Brain microvascular endothelial cell (primary cell): ENCODE measurements around the gene FGGY.

Experiments used
- DNase-seq: peaks from one replicate; pipeline ENCODE4 v3.0.0-alpha.2; 2020
- H3K27ac ChIP-seq: fragments of 250-450 bp; sonication (Bioruptor Pico); 2 replicates; pipeline ENCODE4 v1.5.1; 2020; ENCODE audit warnings: mild to moderate bottlenecking, moderate library complexity
- H3K27me3 ChIP-seq: fragments of 250-450 bp; sonication (Bioruptor Pico); replicated peaks from 2 replicates; pipeline ENCODE4 v1.5.1; 2020; ENCODE audit warnings: mild to moderate bottlenecking
- H3K36me3 ChIP-seq: fragments of 250-450 bp; sonication (Bioruptor Pico); replicated peaks from 2 replicates; pipeline ENCODE4 v1.5.1; 2020; ENCODE audit warnings: mild to moderate bottlenecking
- H3K4me3 ChIP-seq: 2 replicates; pipeline ENCODE4 v1.5.1; 2011; ENCODE audit warnings: low read depth, mild to moderate bottlenecking, control low read depth, low read length, moderate library complexity
- CTCF ChIP-seq: IDR thresholded peaks from 2 replicates; pipeline ENCODE4 v1.5.1; 2011; ENCODE audit warnings: low read depth, mild to moderate bottlenecking, moderate library complexity, low read length, control low read depth, inconsistent platforms; ENCODE audit errors: missing control alignments
- in situ Hi-C: cut with HindIII; loops from 2 replicates; pipeline ENCODE4 v1.10.0; 2017; ENCODE audit warnings: low sequenced_read_pairs, low pct_ligation_motif_present

Gene FGGY

GRCh38 chr1:59343576-59343840 is 46.6 kb downstream of the FGGY start:
- in situ Hi-C loops, result no loop called here
- no peak overlapping the region for H3K27ac ChIP-seq
- TF ChIP-seq CTCF, result no peak

GRCh38 chr1:59345221-59345620 is 48.3 kb downstream of the FGGY start:
- in situ Hi-C loops, result no loop called here
- Histone ChIP-seq H3K27me3 (no peaks in the 10 kb centered on the region), H3K4me3 (no peak overlapping the region), H3K36me3 (no peaks in the 10 kb centered on the region), H3K27ac (no peak overlapping the region)
- TF ChIP-seq CTCF, result no peak
- no peak for DNase-seq

More at GRCh38 chr1:59343576-59343840, 46.6 kb downstream of the FGGY start:
- Histone ChIP-seq H3K4me3 (no peak overlapping the region), H3K36me3 (no peaks in the 10 kb centered on the region), H3K27me3 (no peaks in the 10 kb centered on the region)
- DNase-seq, result no peak

GRCh38 chr1:59346429-59346828 is 49.5 kb downstream of the FGGY start:
- no peak for TF ChIP-seq CTCF
- in situ Hi-C loops, result no loop called here
- no peaks in the 10 kb centered on the region for H3K27me3 ChIP-seq

GRCh38 chr1:59349101-59349500 is 52.2 kb downstream of the FGGY start:
- no peak overlapping the region for H3K27ac ChIP-seq
- H3K36me3 ChIP-seq, result no peaks in the 10 kb centered on the region
- H3K4me3 ChIP-seq, result no peak overlapping the region
- DNase-seq, result no peak
- in situ Hi-C loops, result no loop called here
- H3K27me3 ChIP-seq, result no peaks in the 10 kb centered on the region
- no peak for TF ChIP-seq CTCF

More at GRCh38 chr1:59346429-59346828, 49.5 kb downstream of the FGGY start:
- no peaks in the 10 kb centered on the region for H3K36me3 ChIP-seq
- no peak overlapping the region for H3K4me3 ChIP-seq
- no peak for DNase-seq
- H3K27ac ChIP-seq, result no peak overlapping the region

GRCh38 chr1:59350521-59350920 is 53.6 kb downstream of the FGGY start:
- DNase-seq, result no peak
- Histone ChIP-seq H3K27ac (no peak overlapping the region), H3K4me3 (no peak overlapping the region), H3K36me3 (no peaks in the 10 kb centered on the region), H3K27me3 (no peaks in the 10 kb centered on the region)
- no peak for TF ChIP-seq CTCF
- in situ Hi-C loops, result no loop called here

- Histone ChIP-seq H3K4me3 (no peak overlapping the region), H3K27ac (no peak overlapping the region), H3K36me3 (no peaks in the 10 kb centered on the region), H3K27me3 (no peaks in the 10 kb centered on the region)
- no peak for TF ChIP-seq CTCF
- no peak for DNase-seq
- in situ Hi-C loops, result no loop called here
These were observed 55.2 kb downstream of the FGGY start for GRCh38 chr1:59352065-59352464.
